Dermis blood vessel endothelial cell (primary cell): Measurements from ENCODE around the gene PIAS2. TPM values are rescaled to one million over a fixed set of nuclear protein-coding genes. Genes with fewer than 3 reads are reported as not detected.

Source experiments
- DNase-seq: peaks from one replicate; pipeline ENCODE4 v3.0.0; 2010
- total RNA-seq: library from RNA; depleted of rRNA; stranded (reverse); fragments of >200 nt; gene quantifications from 2 replicates; pipeline ENCODE4 v1.2.3, GENCODE V29; 2014

PIAS2 gene
- total RNA-seq, 1 donor from 2014 or later = 15.5 TPM

GRCh38 chr18:46756559-46757201 is 160.6 kb downstream of the PIAS2 start, which contains the start of gene ST8SIA5:
TSS of gene ST8SIA5 (minus strand) at chr18:46757053. CDS start at chr18:46756508, 545 bp downstream.
- DNase-seq = no peak

GRCh38 chr18:46756025-46756558 is 161.2 kb downstream of the PIAS2 start:
- no peak for DNase-seq

GRCh38 chr18:46755315-46756024 is 161.8 kb downstream of the PIAS2 start:
- no peak for DNase-seq

GRCh38 chr18:46754661-46755292 is 162.5 kb downstream of the PIAS2 start:
- DNase-seq = no peak

GRCh38 chr18:46754188-46754587 is 163.1 kb downstream of the PIAS2 start:
- DNase-seq = no peak

Other genes starting within 250 kb of the PIAS2 start
- 0.09 TPM in 1 of 2 replicates, not detected in the other for gene ST8SIA5, start 160.5 kb downstream of the PIAS2 start, total RNA-seq
- 0.51 and 2.9 TPM in 2 replicates for gene KATNAL2, start 95 bp upstream of the PIAS2 start, total RNA-seq
- gene ELOA2, start 118.1 kb upstream of the PIAS2 start, total RNA-seq = not detected in 2 replicates
- 15.8 and 22.7 TPM in 2 replicates for gene HDHD2, start 233.0 kb upstream of the PIAS2 start, total RNA-seq